ENCODE results near the gene TOX3.

Gene TOX3

DNA sequence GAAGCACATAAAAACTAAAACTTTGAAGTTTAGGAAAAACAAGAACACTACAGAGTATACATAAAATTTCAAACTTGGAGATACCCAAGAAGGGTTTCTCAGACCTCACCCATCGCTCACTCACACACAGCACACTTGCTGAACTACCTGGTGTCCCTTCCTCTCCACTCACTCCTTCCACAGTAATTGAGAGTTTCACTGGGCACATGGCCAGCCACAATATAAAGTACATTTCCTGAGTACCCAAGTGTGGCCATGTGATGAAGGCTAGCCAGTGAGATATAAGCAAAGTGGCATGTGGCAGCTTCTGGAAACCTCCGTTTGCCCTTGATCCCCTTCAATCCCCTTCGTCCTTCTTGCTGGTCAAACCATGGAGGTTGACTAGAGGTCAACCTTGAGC is 11.9 kb downstream of the TOX3 start:
- DNase-seq (ENCODE audit: low spot score): no peak
- peaks cover 6% of the 10 kb centered on the region for H3K9me3 Mint-ChIP-seq
- no peaks in the 10 kb centered on the region for H3K4me1 Mint-ChIP-seq (ENCODE audit: low read depth)
- no peak overlapping the region for H3K27ac Mint-ChIP-seq
- H3K27me3 Mint-ChIP-seq (ENCODE audit: low read depth): no peaks in the 10 kb centered on the region
- H3K36me3 Mint-ChIP-seq (ENCODE audit: low read depth): no peaks in the 10 kb centered on the region
- no peak overlapping the region for H3K4me3 Mint-ChIP-seq

DNA sequence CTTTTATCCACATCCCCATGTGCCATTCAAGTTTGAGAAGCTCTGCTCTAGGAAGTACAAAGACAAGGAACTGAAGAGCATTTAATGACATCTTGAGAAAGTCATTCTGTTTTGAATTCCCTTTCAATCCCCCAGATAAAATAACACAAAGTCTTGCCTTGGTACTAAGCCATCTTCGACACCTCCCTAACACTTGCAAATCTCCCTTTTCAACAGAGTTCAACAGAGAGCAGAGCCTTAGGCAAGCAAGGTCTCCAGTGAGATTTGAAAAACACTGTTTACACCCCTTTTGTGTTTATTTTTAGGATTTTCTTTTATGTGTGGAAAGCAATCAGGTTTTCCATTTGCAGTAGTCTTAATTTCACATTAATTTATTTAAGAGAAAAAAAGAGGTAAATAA is 13.6 kb downstream of the TOX3 start:
- H3K4me3 Mint-ChIP-seq: no peak overlapping the region
- H3K4me1 Mint-ChIP-seq (ENCODE audit: low read depth): no peaks in the 10 kb centered on the region
- H3K27ac Mint-ChIP-seq: no peak overlapping the region
- DNase-seq (ENCODE audit: low spot score): no peak
- no peaks in the 10 kb centered on the region for H3K27me3 Mint-ChIP-seq (ENCODE audit: low read depth)
- H3K9me3 Mint-ChIP-seq: peaks cover 6% of the 10 kb centered on the region
- no peaks in the 10 kb centered on the region for H3K36me3 Mint-ChIP-seq (ENCODE audit: low read depth)

GRCh38 chr16:52532384-52532783 is 14.6 kb downstream of the TOX3 start:
- no peak for DNase-seq (ENCODE audit: low spot score)
- H3K36me3 Mint-ChIP-seq (ENCODE audit: low read depth): no peaks in the 10 kb centered on the region
- H3K27me3 Mint-ChIP-seq (ENCODE audit: low read depth): no peaks in the 10 kb centered on the region
- peaks cover 6% of the 10 kb centered on the region for H3K9me3 Mint-ChIP-seq
- H3K4me3 Mint-ChIP-seq: no peak overlapping the region
- no peak overlapping the region for H3K27ac Mint-ChIP-seq
- H3K4me1 Mint-ChIP-seq (ENCODE audit: low read depth): no peaks in the 10 kb centered on the region

GRCh38 chr16:52529226-52529625 is 17.7 kb downstream of the TOX3 start:
- Mint-ChIP-seq H3K4me3 (no peak overlapping the region), H3K4me1 (ENCODE audit: low read depth) (no peaks in the 10 kb centered on the region), H3K9me3 (peaks cover 6% of the 10 kb centered on the region), H3K27ac (no peak overlapping the region), H3K27me3 (ENCODE audit: low read depth) (no peaks in the 10 kb centered on the region), H3K36me3 (ENCODE audit: low read depth) (no peaks in the 10 kb centered on the region)
- no peak for DNase-seq (ENCODE audit: low spot score)

DNA sequence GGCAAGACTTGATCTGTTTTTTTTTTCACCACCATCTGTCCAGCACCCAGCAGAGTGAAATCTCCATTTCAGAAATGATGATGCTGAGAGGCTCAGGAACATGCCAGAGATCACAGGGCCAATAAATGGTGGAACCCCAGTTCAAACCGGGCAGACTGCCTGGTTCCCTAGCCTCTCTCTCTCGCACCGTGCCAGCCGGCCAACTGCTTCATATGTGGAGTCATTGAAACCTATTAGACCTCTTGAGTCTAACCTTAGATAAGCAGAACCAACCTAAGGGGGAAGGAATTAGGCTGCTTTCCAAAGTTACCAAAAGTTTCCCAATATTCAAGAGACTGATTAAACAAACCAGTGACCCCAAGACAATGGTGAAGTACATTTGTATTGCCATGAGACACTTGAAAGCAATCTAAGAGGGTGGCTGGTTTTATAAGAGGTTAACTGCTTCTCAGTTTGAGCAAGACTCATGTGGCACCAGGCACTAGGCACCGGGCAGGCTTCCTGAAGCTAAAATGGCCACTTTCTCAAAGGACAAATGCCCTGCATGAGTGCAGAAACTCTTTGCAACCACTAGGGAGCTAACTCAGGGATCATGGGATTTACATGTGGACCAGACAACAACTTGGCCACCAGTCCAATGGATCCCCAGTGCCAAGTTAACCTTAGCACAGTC is 18.4 kb downstream of the TOX3 start:
- no peaks in the 10 kb centered on the region for H3K36me3 Mint-ChIP-seq (ENCODE audit: low read depth)
- H3K27me3 Mint-ChIP-seq (ENCODE audit: low read depth): no peaks in the 10 kb centered on the region
- no peak overlapping the region for H3K4me3 Mint-ChIP-seq
- H3K9me3 Mint-ChIP-seq: peaks cover 6% of the 10 kb centered on the region
- no peak for DNase-seq (ENCODE audit: low spot score)
- H3K4me1 Mint-ChIP-seq (ENCODE audit: low read depth): no peaks in the 10 kb centered on the region
- no peak overlapping the region for H3K27ac Mint-ChIP-seq

DNA sequence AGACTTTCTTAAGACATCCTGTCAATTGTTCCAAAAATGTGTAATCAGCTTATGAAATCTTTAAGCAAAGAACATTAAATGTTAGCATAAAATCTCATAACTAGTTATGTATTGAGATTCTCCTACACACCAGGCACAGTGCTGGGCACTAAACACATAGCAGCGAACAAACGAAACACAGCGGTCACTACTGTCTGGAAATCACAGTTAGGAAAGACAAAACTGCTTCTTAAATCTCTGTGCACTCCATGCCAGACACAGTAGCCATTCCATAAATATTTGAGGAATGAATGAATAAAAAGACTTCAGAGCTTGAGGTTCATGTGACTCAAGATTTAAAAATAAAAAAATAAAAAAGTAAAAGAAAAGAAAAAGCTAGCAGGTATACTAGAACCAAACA is 20.1 kb downstream of the TOX3 start:
- no peak overlapping the region for H3K4me3 Mint-ChIP-seq

DNA sequence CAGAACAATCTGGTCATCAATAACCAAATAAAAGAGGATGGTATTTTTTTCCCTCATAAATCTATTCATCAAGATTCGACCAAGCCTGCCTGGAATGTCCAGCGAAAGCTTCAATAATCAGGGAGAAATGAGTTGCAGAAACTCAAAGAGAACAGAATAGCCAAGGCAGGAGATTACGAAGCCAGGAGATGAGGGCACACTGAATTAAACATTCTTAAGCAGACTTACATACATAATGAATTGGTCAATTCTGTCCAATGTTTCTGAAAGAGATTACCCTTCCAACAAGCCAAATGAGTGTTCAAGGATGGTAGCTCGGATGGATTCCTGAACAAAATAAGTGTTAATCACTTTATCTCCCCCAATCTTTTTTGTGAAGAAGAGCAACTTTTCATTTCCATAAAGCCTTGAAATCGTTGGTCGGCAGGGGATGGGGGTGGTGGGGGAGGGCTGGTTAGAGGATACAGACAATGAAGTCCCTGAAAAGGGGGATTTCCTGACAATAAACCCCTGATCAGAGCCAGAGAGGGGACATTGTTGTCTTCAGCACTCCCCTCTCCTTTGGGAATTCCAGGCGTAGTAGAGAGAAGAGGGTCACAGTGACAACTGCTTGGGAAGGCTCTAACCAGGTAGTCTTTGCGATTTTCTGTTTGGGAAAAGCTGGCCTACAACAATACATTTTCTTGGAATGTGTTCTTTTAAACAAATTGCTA is 20.7 kb downstream of the TOX3 start:
- Mint-ChIP-seq H3K36me3 (ENCODE audit: low read depth) (no peaks in the 10 kb centered on the region), H3K27ac (no peak overlapping the region), H3K4me3 (no peak overlapping the region), H3K27me3 (ENCODE audit: low read depth) (no peaks in the 10 kb centered on the region), H3K4me1 (ENCODE audit: low read depth) (no peaks in the 10 kb centered on the region), H3K9me3 (peaks cover 6% of the 10 kb centered on the region)
- no peak for DNase-seq (ENCODE audit: low spot score)

More for the DNA sequence above, 20.1 kb downstream of the TOX3 start:
- Mint-ChIP-seq H3K9me3 (peaks cover 6% of the 10 kb centered on the region), H3K36me3 (ENCODE audit: low read depth) (no peaks in the 10 kb centered on the region), H3K4me1 (ENCODE audit: low read depth) (no peaks in the 10 kb centered on the region), H3K27me3 (ENCODE audit: low read depth) (no peaks in the 10 kb centered on the region), H3K27ac (no peak overlapping the region)
- no peak for DNase-seq (ENCODE audit: low spot score)

GRCh38 chr16:52521570-52521969 is 25.4 kb downstream of the TOX3 start:
- no peaks in the 10 kb centered on the region for H3K36me3 Mint-ChIP-seq (ENCODE audit: low read depth)
- H3K4me1 Mint-ChIP-seq (ENCODE audit: low read depth): no peaks in the 10 kb centered on the region
- no peaks in the 10 kb centered on the region for H3K27me3 Mint-ChIP-seq (ENCODE audit: low read depth)
- DNase-seq (ENCODE audit: low spot score): no peak
- H3K9me3 Mint-ChIP-seq: peaks cover 12% of the 10 kb centered on the region
- no peak overlapping the region for H3K27ac Mint-ChIP-seq
- no peak overlapping the region for H3K4me3 Mint-ChIP-seq

DNA sequence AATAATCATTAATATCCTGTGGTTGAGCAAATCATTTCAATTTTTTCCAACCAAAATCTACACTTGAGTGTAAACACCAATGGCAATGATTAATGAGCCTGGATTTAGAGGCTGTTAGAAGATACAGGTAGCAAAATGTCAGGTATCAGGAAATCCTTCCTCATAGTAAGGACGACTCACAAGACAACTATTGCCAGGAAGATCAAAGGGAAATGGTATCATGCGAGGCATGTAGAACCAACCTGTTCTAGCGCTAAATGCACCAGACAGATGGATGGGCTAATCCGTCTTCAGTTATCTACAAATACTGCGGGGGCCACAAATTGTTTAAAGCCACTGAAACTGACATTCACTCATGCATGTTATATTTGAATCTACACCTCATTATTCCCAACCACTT is 28.1 kb downstream of the TOX3 start:
- H3K27ac Mint-ChIP-seq: no peak overlapping the region
- DNase-seq (ENCODE audit: low spot score): no peak
- H3K9me3 Mint-ChIP-seq: peaks cover 18% of the 10 kb centered on the region
- H3K27me3 Mint-ChIP-seq (ENCODE audit: low read depth): no peaks in the 10 kb centered on the region
- H3K4me1 Mint-ChIP-seq (ENCODE audit: low read depth): no peaks in the 10 kb centered on the region
- H3K4me3 Mint-ChIP-seq: no peak overlapping the region
- H3K36me3 Mint-ChIP-seq (ENCODE audit: low read depth): no peaks in the 10 kb centered on the region

DNA sequence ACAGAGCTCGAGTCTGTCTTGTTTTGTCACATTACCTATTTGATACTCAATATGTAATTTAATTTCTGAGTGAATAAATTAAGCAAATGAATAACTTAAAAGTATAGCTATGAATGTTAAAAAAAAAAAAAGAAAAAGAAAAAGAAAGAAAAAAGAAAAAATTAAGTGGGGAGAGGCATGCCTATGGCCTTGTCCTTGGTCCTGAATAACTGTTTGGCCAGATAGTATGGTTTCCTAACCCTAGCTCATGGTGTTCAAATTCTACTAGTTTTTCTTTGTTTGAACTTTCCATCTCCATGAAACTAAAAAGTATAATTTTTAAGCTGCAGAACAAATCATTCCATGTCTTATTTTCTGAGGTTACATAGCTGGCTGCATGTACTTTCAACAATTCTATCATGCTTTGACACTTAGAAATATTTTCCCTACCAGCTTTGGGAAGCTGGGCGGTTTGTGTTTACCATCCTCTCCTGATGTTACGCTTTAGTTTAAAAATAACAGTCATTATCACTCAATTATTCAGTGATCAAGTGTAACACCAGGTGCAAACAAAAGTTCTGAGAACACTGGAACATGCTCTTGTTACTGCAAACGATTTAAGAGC is 31.8 kb downstream of the TOX3 start:
- H3K9me3 Mint-ChIP-seq: peaks cover 14% of the 10 kb centered on the region
- H3K27ac Mint-ChIP-seq: no peak overlapping the region
- no peak overlapping the region for H3K4me3 Mint-ChIP-seq
- no peaks in the 10 kb centered on the region for H3K27me3 Mint-ChIP-seq (ENCODE audit: low read depth)
- no peaks in the 10 kb centered on the region for H3K4me1 Mint-ChIP-seq (ENCODE audit: low read depth)
- DNase-seq (ENCODE audit: low spot score): no peak
- no peaks in the 10 kb centered on the region for H3K36me3 Mint-ChIP-seq (ENCODE audit: low read depth)

DNA sequence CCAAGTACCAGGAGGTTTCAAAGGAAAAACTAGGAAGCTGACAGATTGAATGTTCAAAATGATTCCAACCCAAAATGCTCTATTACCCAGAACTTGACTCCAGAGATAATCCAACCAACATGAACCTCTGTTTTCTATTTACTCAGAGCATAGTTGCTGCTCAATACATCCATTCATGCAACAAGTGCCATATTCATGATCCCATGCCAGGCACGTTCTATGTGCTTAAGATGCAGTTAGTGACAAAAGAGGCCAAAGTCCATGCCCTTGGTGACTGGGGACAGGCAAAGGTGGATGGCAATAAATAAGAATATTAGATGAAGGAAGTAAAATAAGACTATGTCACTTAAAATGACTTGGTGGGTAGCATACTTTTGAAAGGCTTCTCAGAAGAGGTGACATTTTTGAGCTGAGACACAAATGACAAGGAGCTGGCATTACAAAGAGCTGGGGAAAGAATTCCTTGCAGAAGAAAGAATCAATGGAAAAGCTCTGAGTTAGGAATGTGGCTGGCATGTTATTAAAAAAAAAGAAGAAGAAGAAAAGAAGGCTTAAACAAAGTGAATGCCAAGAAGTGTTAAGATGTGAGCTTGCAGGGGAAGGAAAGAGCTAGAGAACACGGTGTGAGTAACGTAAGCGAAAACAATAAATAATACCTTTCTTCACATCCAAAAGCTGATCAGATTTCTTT is 34.5 kb downstream of the TOX3 start:
- H3K27me3 Mint-ChIP-seq (ENCODE audit: low read depth): no peaks in the 10 kb centered on the region
- H3K4me1 Mint-ChIP-seq (ENCODE audit: low read depth): no peaks in the 10 kb centered on the region
- H3K36me3 Mint-ChIP-seq (ENCODE audit: low read depth): no peaks in the 10 kb centered on the region
- no peak overlapping the region for H3K27ac Mint-ChIP-seq
- no peak overlapping the region for H3K4me3 Mint-ChIP-seq
- peaks cover 11% of the 10 kb centered on the region for H3K9me3 Mint-ChIP-seq
- no peak for DNase-seq (ENCODE audit: low spot score)

- DNase-seq (ENCODE audit: low spot score): no peak
- Mint-ChIP-seq H3K4me1 (ENCODE audit: low read depth) (no peaks in the 10 kb centered on the region), H3K27ac (no peak overlapping the region), H3K4me3 (no peak overlapping the region), H3K9me3 (peaks cover 4% of the 10 kb centered on the region), H3K27me3 (ENCODE audit: low read depth) (no peaks in the 10 kb centered on the region), H3K36me3 (ENCODE audit: low read depth) (no peaks in the 10 kb centered on the region)
These were observed 45.2 kb downstream of the TOX3 start for GRCh38 chr16:52501746-52502145.

- Mint-ChIP-seq H3K36me3 (ENCODE audit: low read depth) (no peaks in the 10 kb centered on the region), H3K27ac (no peak overlapping the region), H3K27me3 (ENCODE audit: low read depth) (no peaks in the 10 kb centered on the region), H3K4me1 (ENCODE audit: low read depth) (no peaks in the 10 kb centered on the region), H3K9me3 (peaks cover 4% of the 10 kb centered on the region), H3K4me3 (no peak overlapping the region)
- DNase-seq (ENCODE audit: low spot score): no peak
These were observed 46.0 kb downstream of the TOX3 start for GRCh38 chr16:52500963-52501362.

GRCh38 chr16:52499060-52499440 is 47.9 kb downstream of the TOX3 start:
- Mint-ChIP-seq H3K4me3 (no peak overlapping the region), H3K36me3 (ENCODE audit: low read depth) (no peaks in the 10 kb centered on the region), H3K27me3 (ENCODE audit: low read depth) (no peaks in the 10 kb centered on the region), H3K27ac (no peak overlapping the region), H3K4me1 (ENCODE audit: low read depth) (no peaks in the 10 kb centered on the region), H3K9me3 (no peaks in the 10 kb centered on the region)
- DNase-seq (ENCODE audit: low spot score): no peak

All from T-helper 2 cell treated with Interferon-gamma antibody and Interleukin-4, amounts not matched to agents 5 μg/mL and 100 μg/mL, for 36 hours (primary cell).